Cerebellar cortex (tissue), 1 donor: ENCODE measurements around the gene PDZRN4.
"Not testable (repeated sequence)": the region's sequence is repeated elsewhere in the genome, so short reads cannot be mapped to it uniquely, and the experiment has no call there.

Experiments used
- DNase-seq: peaks from one replicate; pipeline ENCODE4 v3.0.0-alpha.2; 2015; ENCODE audit warnings: low spot score

PDZRN4 gene

DNA sequence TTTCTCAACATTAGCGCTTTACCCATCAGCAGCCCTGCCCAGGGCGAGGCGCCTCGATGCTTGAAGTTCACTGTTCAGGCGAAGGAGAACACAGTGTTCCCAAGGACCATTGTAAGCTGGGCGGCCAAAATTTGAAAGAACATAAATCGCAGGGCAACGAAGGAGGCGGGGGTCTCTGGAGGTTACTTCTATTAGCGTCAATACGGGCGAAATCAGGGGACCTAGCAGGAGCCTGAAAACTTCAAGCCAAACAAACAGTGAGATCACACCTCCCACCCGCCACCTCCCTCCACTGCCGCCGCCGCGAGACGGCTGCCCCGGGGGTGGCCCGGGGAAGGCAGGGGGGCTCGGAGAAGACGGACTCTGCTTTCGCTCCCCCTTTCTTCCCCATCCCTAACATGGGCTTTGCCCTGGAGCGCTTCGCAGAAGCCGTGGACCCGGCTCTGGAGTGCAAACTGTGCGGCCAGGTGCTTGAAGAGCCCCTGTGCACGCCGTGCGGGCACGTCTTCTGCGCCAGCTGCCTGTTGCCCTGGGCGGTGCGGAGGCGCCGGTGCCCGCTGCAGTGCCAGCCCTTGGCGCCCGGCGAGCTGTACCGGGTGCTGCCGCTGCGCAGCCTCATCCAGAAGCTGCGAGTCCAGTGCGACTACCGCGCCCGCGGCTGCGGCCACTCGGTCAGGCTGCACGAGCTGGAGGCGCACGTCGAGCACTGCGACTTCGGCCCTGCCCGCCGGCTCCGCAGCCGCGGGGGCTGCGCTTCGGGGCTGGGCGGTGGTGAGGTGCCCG lies at the start of gene PDZRN4:
Gene PDZRN4, plus strand, starts transcription at position 263 of the 783 bp plus-strand sequence.
- no peak for DNase-seq

- no peak for DNase-seq
Measured at GRCh38 chr12:41140117-41140516, 48.0 kb upstream of the PDZRN4 start.

DNA sequence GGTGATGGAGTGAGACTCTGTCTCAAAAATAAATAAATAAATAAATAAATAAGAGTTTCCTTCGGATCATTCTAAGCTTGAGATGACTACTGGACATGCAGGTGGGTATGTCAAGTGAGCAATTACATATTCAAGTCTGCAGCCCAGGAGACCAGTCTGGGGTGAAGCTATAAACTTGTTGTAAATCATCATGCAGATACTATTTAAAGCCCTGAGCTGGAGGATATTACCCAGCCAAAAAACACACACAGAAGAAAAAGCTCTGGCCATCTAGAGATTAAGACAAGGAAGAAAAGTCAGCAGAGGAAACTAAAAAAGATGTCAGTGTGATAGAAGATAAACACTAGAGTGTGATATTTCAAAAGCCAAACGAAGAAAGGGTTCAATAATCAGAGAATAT lies 47.0 kb upstream of the PDZRN4 start:
- DNase-seq: no peak

GRCh38 chr12:41142376-41142775 lies 45.7 kb upstream of the PDZRN4 start:
- DNase-seq: no peak

- no peak for DNase-seq
Measured at GRCh38 chr12:41151793-41152192, 36.3 kb upstream of the PDZRN4 start.

GRCh38 chr12:41162461-41162860 lies 25.7 kb upstream of the PDZRN4 start:
- no peak for DNase-seq

GRCh38 chr12:41167701-41168100 lies 20.4 kb upstream of the PDZRN4 start:
- DNase-seq: no peak

- DNase-seq: no peak
Measured at GRCh38 chr12:41174602-41175001, 13.5 kb upstream of the PDZRN4 start.

- DNase-seq: not testable (repeated sequence)
Measured at GRCh38 chr12:41179507-41179906, 8.6 kb upstream of the PDZRN4 start.

DNA sequence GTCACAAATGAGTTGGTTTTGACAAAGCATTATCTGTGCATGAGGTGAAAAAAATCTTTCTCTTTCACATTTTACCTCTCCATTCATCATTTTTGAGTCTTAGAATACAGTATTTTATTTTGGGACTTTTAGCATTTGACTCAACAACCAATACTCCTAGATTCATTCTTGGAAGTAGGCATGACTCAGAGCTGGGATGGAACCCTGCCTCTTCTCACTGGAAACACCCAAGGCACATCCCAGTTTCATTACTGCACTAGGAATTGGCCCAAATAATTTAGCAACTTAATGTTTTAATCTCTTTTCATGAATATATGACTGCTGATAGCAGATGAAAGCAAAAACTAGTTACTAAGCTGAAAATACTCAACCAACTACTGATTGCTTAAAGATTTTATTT lies 3.3 kb upstream of the PDZRN4 start:
- DNase-seq: no peak

GRCh38 chr12:41186026-41186425 lies 2.1 kb upstream of the PDZRN4 start:
- no peak for DNase-seq

GRCh38 chr12:41188841-41189394 lies 798 bp downstream of the PDZRN4 start:
- DNase-seq: no peak

- peak; percentile 11 for DNase-seq
Measured at GRCh38 chr12:41189395-41190251, 1.5 kb downstream of the PDZRN4 start.

GRCh38 chr12:41190338-41190737 lies 2.2 kb downstream of the PDZRN4 start:
- DNase-seq: peak; percentile 29

DNA sequence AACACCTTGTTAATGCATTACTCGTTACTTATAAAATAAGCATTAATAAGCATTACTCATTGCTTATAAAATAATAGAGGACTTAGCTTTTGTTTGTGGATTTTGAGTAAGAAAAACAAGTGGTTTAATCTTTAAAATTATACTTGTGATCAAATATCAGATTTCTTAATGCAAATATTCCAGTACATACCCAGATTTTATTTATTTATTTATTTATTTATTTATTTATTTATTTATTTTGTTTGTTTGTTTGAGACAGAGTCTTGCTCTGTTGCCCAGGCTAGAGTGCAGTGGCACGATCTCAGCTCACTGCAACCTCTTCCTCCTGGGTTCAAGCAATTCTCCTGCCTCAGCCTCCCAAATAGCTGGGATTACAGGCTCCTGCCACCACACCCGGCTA lies 3.4 kb downstream of the PDZRN4 start:
- not testable (repeated sequence) for DNase-seq

- no peak for DNase-seq
Measured at GRCh38 chr12:41193311-41193710, 5.2 kb downstream of the PDZRN4 start.

GRCh38 chr12:41202051-41202450 lies 13.9 kb downstream of the PDZRN4 start:
- DNase-seq: no peak

DNA sequence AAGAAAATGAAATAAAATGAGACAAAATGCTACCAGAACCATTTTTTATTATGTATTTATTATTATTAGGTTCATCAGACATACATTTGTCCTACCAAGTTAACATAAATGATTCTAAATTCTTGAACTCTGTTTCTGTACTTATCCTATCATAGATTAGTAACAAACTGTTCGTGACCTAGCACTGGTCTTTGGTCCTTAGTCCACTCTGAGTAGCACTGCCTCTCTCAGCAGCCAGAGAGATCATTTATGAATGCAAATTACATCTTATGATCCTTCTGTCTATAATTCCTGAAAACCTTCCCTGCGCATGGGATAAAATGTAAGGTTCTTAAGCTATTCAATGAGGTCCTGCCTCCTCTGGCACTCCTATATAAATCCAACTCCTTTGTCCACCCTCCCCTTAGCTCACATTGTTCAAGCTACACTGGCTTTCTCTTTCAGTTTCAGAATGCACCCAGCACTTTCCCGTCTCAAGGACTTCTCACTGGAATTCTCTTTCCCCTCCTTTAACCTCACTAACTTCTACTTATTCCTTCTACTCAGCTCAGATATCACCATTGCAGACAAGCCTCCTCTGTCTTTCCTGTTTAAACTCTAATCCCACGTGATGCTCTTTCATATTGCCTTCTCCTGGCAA lies 17.1 kb downstream of the PDZRN4 start:
- DNase-seq: no peak

DNA sequence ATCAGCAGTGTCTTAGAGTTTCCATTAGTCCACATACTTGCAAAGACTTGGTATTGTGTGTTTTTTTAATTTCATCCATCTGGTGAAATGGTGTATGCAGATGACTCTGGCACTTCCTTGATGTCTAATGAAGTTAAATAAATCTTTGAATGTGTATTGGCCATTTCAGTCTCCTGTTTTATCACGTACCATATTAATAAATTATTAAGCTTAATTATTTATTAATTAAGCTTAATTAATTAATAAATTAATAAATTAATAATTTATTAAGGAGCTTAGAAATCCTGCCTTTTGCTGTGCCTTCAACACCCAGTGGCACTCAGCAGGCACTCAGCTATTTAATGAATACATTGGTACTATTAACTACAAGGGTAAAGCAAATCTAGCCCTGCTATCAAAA lies 18.2 kb downstream of the PDZRN4 start:
- no peak for DNase-seq

DNA sequence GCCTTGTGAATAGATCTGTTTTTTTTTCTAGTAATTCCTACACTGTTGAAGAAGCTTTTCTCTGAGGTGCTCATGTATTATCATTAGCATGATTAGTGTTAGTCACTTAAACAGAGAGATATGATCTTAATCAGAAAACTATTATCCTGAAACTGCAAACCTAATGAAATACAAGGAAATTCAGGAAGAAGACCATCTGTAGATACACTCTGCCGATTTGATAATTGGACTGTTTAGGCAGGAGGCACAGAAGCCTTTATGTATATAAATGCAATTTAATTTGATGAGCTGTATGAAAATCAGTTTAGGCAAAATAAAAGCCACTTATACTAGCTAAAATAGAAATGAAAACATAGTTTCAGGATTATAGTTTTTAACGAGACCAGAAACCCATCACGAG lies 23.3 kb downstream of the PDZRN4 start:
- no peak for DNase-seq

DNA sequence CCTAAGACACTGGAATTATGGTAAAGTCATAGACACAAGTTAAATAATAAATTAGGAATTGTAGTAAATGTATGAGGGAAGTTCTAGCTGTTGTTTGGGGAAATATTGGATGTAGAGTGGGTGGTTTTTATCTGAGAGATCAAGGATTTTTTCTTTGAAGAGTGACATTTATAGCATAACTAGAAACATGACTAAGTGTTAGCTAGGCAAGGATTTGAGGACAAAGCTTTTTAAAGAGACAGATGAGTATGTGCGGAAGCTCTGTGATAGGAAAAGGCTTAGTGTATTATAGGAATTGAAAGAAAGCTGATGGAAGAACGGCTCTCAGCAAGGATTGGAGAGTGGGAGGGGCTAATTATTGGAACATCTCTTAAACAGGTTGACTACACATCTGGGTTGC lies 24.5 kb downstream of the PDZRN4 start:
- DNase-seq: no peak

GRCh38 chr12:41213107-41213506 lies 25.0 kb downstream of the PDZRN4 start:
- no peak for DNase-seq
